GM18498 (cell line): ENCODE data around the gene CA5A.
"Not testable (repeated sequence)": the region's sequence is repeated elsewhere in the genome, so short reads cannot be mapped to it uniquely, and the experiment has no call there.

Source experiments
- ATAC-seq: cut with Tn5 transposase; IDR thresholded peaks from one replicate; pipeline ENCODE4 v1.9.1; 2021; ENCODE audit warnings: mild to moderate bottlenecking, moderate library complexity; ENCODE audit not compliant: unreplicated experiment

CA5A gene

GRCh38 chr16:87870418-87871291 is 65.7 kb downstream of the CA5A start:
- not testable (repeated sequence) for ATAC-seq

GRCh38 chr16:87869879-87870417 is 66.4 kb downstream of the CA5A start:
- not testable (repeated sequence) for ATAC-seq

GRCh38 chr16:87869061-87869878 is 67.1 kb downstream of the CA5A start, which contains the start of gene SLC7A5:
Gene SLC7A5 (minus strand): TSS chr16:87869507. CDS start chr16:87869422, 85 bp downstream.
- peak; percentile 62 for ATAC-seq

GRCh38 chr16:87868254-87869029 is 67.9 kb downstream of the CA5A start:
- ATAC-seq: peak; percentile 34

- ATAC-seq: not testable (repeated sequence)
Measured at GRCh38 chr16:87865902-87866555, 70.3 kb downstream of the CA5A start.

GRCh38 chr16:87864331-87864989 is 71.9 kb downstream of the CA5A start:
- no peak for ATAC-seq

GRCh38 chr16:87863327-87863635 is 73.0 kb downstream of the CA5A start:
- not testable (repeated sequence) for ATAC-seq

- ATAC-seq: not testable (repeated sequence)
Measured at GRCh38 chr16:87862597-87863326, 73.6 kb downstream of the CA5A start.

- not testable (repeated sequence) for ATAC-seq
Measured at GRCh38 chr16:87861300-87862099, 74.8 kb downstream of the CA5A start.

- ATAC-seq: no peak
Measured at GRCh38 chr16:87860553-87861299, 75.6 kb downstream of the CA5A start.

- ATAC-seq: not testable (repeated sequence)
Measured at GRCh38 chr16:87858151-87858993, 78.0 kb downstream of the CA5A start.

- no peak for ATAC-seq
Measured at GRCh38 chr16:87856791-87857228, 79.5 kb downstream of the CA5A start.

GRCh38 chr16:87855852-87856715 is 80.2 kb downstream of the CA5A start:
- no peak for ATAC-seq

GRCh38 chr16:87854907-87855683 is 81.2 kb downstream of the CA5A start:
- no peak for ATAC-seq
